Retinal pigment epithelial cell (primary cell): Measurements from ENCODE around the gene IL2RG.

Experiments
- DNase-seq: peaks from one replicate; pipeline ENCODE4 v3.0.0-alpha.2; 2010; ENCODE audit warnings: low read depth
- H3K4me3 ChIP-seq: 2 replicates; pipeline ENCODE4 v1.5.1; 2011; ENCODE audit warnings: mild to moderate bottlenecking, low read length, control low read depth, moderate library complexity
- CTCF ChIP-seq: conservative IDR thresholded peaks from 2 replicates; pipeline ENCODE4 v1.5.1; 2011; ENCODE audit warnings: low read depth, low read length, control low read depth, inconsistent platforms

Gene IL2RG

DNA sequence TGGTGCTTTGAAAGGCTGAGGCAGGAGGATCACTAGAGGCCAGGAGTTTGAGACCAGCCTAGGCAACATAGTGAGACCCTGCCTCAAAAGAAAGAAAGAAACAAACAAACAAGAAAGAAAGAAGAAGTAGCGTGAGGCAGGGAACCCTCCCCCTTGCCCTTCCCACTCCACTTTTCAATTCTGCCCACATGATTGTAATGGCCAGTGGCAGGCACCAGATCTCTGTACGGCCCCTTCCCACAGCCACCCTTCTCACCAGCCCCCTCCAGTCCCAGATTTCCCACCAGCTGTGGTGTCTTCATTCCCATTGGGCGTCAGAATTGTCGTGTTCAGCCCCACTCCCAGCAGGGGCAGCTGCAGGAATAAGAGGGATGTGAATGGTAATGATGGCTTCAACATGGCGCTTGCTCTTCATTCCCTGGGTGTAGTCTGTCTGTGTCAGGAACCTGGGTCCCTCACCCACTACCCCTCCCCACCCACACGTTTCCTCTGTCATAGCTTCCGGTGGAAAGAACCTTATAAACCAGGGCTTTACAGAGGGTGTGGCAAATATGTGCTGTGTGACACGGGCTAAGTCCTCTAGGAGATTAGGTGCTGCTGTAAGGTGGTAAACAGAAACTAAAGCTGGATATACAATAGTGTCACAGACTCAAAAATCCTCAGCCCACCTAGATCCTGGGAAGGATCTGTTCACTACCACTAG, at the start of gene IL2RG:
Gene IL2RG (minus strand): TSS at position 437 of the 703 bp plus-strand sequence. CDS start 38 bp downstream, at position 399.
- H3K4me3 ChIP-seq = no peak within 1 kb of the TSS
- TF ChIP-seq CTCF = no peak

DNA sequence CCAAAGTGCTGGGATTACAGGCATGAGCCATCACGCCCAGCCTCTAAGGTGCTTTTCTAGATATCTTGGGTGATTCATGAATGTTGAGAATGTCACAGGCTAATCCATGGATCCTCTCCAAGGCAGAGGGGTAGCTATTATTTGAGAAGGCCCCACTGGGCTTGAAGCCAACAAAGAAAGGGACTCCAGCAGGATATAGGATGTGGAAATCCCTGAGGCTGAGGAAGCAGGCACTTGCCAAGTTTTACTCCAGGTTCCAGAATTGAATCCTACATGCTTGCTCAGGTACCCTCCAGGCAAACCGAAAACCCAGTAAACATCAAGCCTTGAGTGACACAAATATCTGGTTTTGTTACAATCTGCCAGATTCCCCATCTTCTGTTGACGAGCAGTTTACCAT, 49.1 kb upstream of the IL2RG start:
- no peak for TF ChIP-seq CTCF
- no peak for DNase-seq
- H3K4me3 ChIP-seq = no peak overlapping the region

More for the DNA sequence above, at the start of gene IL2RG:
- no peak for DNase-seq

- no peak for TF ChIP-seq CTCF
Measured at GRCh38 chrX:71159335-71159734, 48.0 kb upstream of the IL2RG start.

GRCh38 chrX:71158603-71159002, 47.2 kb upstream of the IL2RG start:
- TF ChIP-seq CTCF = no peak
- no peak overlapping the region for H3K4me3 ChIP-seq
- DNase-seq = no peak

More at GRCh38 chrX:71159335-71159734, 48.0 kb upstream of the IL2RG start:
- no peak for DNase-seq
- H3K4me3 ChIP-seq = no peak overlapping the region

- H3K4me3 ChIP-seq = no peak overlapping the region
- TF ChIP-seq CTCF = no peak
- DNase-seq = no peak
Measured at GRCh38 chrX:71154641-71155040, 43.3 kb upstream of the IL2RG start.

DNA sequence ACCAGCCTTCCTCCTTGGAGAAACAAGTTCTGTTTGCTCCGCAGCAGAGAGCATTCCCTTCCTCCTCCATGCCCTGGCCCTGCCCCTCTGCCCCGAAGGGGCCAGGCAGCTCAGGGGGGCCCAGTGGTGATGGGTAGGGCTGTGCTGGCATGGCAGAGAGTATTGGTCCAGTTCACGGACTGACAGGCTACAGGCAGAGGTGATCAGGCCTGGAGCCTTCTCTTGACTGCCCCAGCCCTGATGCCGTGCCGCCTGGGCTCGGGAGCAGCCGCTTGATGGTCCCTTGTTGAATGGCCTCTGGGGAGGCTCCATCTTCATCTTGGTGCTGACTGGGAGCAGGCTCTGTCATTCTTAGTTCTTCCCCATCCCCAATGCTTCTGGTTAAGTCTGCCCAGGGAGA, 42.8 kb upstream of the IL2RG start:
- DNase-seq = no peak
- no peak for TF ChIP-seq CTCF

GRCh38 chrX:71151366-71151765, 40.0 kb upstream of the IL2RG start:
- no peak overlapping the region for H3K4me3 ChIP-seq
- TF ChIP-seq CTCF = no peak
- DNase-seq = no peak

More for the DNA sequence above, 42.8 kb upstream of the IL2RG start:
- no peak overlapping the region for H3K4me3 ChIP-seq
